Measurements from ENCODE around the gene BPIFB2. TPM values are rescaled to one million over a fixed set of nuclear protein-coding genes. Genes with fewer than 3 reads are reported as not detected.

BPIFB2 gene
- polyA plus RNA-seq, 3 donors: not detected

GRCh38 chr20:32969356-32970114, 38.0 kb upstream of the BPIFB2 start:
- Mint-ChIP-seq H3K4me1 (peaks cover 5% of the 10 kb centered on the region), H3K9me3 (no peaks in the 10 kb centered on the region), H3K36me3 (no peaks in the 10 kb centered on the region), H3K27me3 (ENCODE audit: low read depth in 3 of 3) (peaks cover 2% of the 10 kb centered on the region in 3 donors), H3K4me3 (no peak overlapping the region), H3K27ac (no peak overlapping the region)
- H3K4me3 ChIP-seq (replicated peaks in 1 of 3; ENCODE audit: low read depth in 2 of 3, low read length in 3 of 3): no peak overlapping the region
- WGBS (ENCODE audit: insufficient coverage): 95% methylated on average over 8 of the region's 13 CpGs
- peak in 1 of 3 donors; percentile 1 for DNase-seq
- H4K20me1 ChIP-seq (ENCODE audit: insufficient read depth, low read length): no peaks in the 10 kb centered on the region
- no peaks in the 10 kb centered on the region for H3K79me2 ChIP-seq (ENCODE audit: insufficient read depth, low read length)
- intact Hi-C loops (cut with micrococcal nuclease): no loop called here
- peaks cover 15% of the 10 kb centered on the region in 2 donors for H3K4me1 ChIP-seq (ENCODE audit: control insufficient read depth in 1 of 2, insufficient read depth in 2 of 2, low read length in 2 of 2)
- no peak for TF ChIP-seq CTCF (IDR thresholded peaks at IDR 0.05)
- no peak overlapping the region for H3K9ac ChIP-seq (ENCODE audit: insufficient read depth, low read length, poor library complexity, severe bottlenecking)
- H3K27me3 ChIP-seq (ENCODE audit: control insufficient read depth in 2 of 2, insufficient read depth in 2 of 2, low read length in 2 of 2): no peaks in the 10 kb centered on the region
- H3K4me2 ChIP-seq (replicated peaks; ENCODE audit: extremely low read depth, low read length, poor library complexity, severe bottlenecking): no peak overlapping the region
- H2AFZ ChIP-seq (ENCODE audit: insufficient read depth, low read depth, low read length, poor library complexity, severe bottlenecking): no peak overlapping the region
- H3K9me3 ChIP-seq (replicated peaks in 1 of 2; ENCODE audit: control insufficient read depth in 1 of 2, insufficient read depth in 1 of 2, low read length in 2 of 2): no peaks in the 10 kb centered on the region
- H3K36me3 ChIP-seq (replicated peaks in 1 of 2; ENCODE audit: control insufficient read depth in 1 of 2, insufficient read depth in 2 of 2, low read length in 2 of 2): no peaks in the 10 kb centered on the region
- H3K27ac ChIP-seq (ENCODE audit: low read depth in 1 of 2, low read length in 2 of 2): no peak overlapping the region

GRCh38 chr20:32970115-32970972, 37.2 kb upstream of the BPIFB2 start:
- DNase-seq: peak in 1 of 3 donors; percentile 1
- H3K79me2 ChIP-seq (ENCODE audit: insufficient read depth, low read length): no peaks in the 10 kb centered on the region
- no peaks in the 10 kb centered on the region for H3K36me3 ChIP-seq (replicated peaks in 1 of 2; ENCODE audit: control insufficient read depth in 1 of 2, insufficient read depth in 2 of 2, low read length in 2 of 2)
- TF ChIP-seq CTCF (IDR thresholded peaks at IDR 0.05): no peak
- Mint-ChIP-seq H3K4me3 (no peak overlapping the region), H3K9me3 (peaks cover 0 to 1% (median 0%) of the 10 kb centered on the region in 7 donors), H3K27me3 (ENCODE audit: low read depth in 3 of 3) (peaks cover 2% of the 10 kb centered on the region in 3 donors), H3K36me3 (no peaks in the 10 kb centered on the region), H3K4me1 (peaks cover 5% of the 10 kb centered on the region), H3K27ac (peak overlapping the region in 2 of 7 donors; percentile 37 to 79)
- no peaks in the 10 kb centered on the region for H3K27me3 ChIP-seq (ENCODE audit: control insufficient read depth in 2 of 2, insufficient read depth in 2 of 2, low read length in 2 of 2)
- no peaks in the 10 kb centered on the region for H4K20me1 ChIP-seq (ENCODE audit: insufficient read depth, low read length)
- no peak overlapping the region for H3K4me3 ChIP-seq (replicated peaks in 1 of 3; ENCODE audit: low read depth in 2 of 3, low read length in 3 of 3)
- H3K4me2 ChIP-seq (replicated peaks; ENCODE audit: extremely low read depth, low read length, poor library complexity, severe bottlenecking): no peak overlapping the region
- H2AFZ ChIP-seq (ENCODE audit: insufficient read depth, low read depth, low read length, poor library complexity, severe bottlenecking): no peak overlapping the region
- no peak overlapping the region for H3K9ac ChIP-seq (ENCODE audit: insufficient read depth, low read length, poor library complexity, severe bottlenecking)
- H3K27ac ChIP-seq (ENCODE audit: low read depth in 1 of 2, low read length in 2 of 2): no peak overlapping the region
- H3K9me3 ChIP-seq (replicated peaks in 1 of 2; ENCODE audit: control insufficient read depth in 1 of 2, insufficient read depth in 1 of 2, low read length in 2 of 2): no peaks in the 10 kb centered on the region
- intact Hi-C loops (cut with micrococcal nuclease): no loop called here
- peaks cover 15% of the 10 kb centered on the region in 2 donors for H3K4me1 ChIP-seq (ENCODE audit: control insufficient read depth in 1 of 2, insufficient read depth in 2 of 2, low read length in 2 of 2)
- WGBS (ENCODE audit: insufficient coverage): 92% methylated on average over 14 of the region's 15 CpGs

Data from CD14-positive monocyte (primary cell).